Activated CD4-positive, alpha-beta T cell treated with anti-CD3 and anti-CD28 coated beads, Interleukin-2, amount 50 U/mL, for 48 hours (primary cell): ENCODE measurements around the gene OTOGL.

Source experiments
- DNase-seq, 2 experiments: peaks; one replicate each; pipeline ENCODE4 v3.0.0-alpha.2; 2020

Gene OTOGL

GRCh38 chr12:80381121-80381520, 281.8 kb downstream of the OTOGL start:
- no peak for DNase-seq

GRCh38 chr12:80382254-80382653, 282.9 kb downstream of the OTOGL start:
- DNase-seq = no peak

GRCh38 chr12:80400571-80400991, 301.2 kb downstream of the OTOGL start:
- DNase-seq = no peak

GRCh38 chr12:80401191-80401590, 301.9 kb downstream of the OTOGL start:
- no peak for DNase-seq

GRCh38 chr12:80404629-80405028, 305.3 kb downstream of the OTOGL start:
- DNase-seq = no peak

- DNase-seq = no peak
Observed at GRCh38 chr12:80406253-80406652, 306.9 kb downstream of the OTOGL start.

GRCh38 chr12:80411787-80412186, 312.4 kb downstream of the OTOGL start:
- DNase-seq = no peak

- DNase-seq = no peak
Observed at GRCh38 chr12:80412343-80412953, 313.1 kb downstream of the OTOGL start.

- DNase-seq = no peak
Observed at GRCh38 chr12:80413462-80413861, 314.1 kb downstream of the OTOGL start.

GRCh38 chr12:80415466-80415865, 316.1 kb downstream of the OTOGL start:
- DNase-seq = no peak

GRCh38 chr12:80419644-80420043, 320.3 kb downstream of the OTOGL start:
- DNase-seq = no peak

- no peak for DNase-seq
Observed at GRCh38 chr12:80420075-80420474, 320.7 kb downstream of the OTOGL start.

GRCh38 chr12:80422550-80422949, 323.2 kb downstream of the OTOGL start:
- DNase-seq = no peak
